Measurements from ENCODE around the gene PROS1. TPM values are rescaled to one million over a fixed set of nuclear protein-coding genes. Genes with fewer than 3 reads are reported as not detected.

The PROS1 gene
- total and polyA plus RNA-seq, 2 of the 8 experiments (the other 6 are each of a cell fraction or from before 2014, with no cell fraction given): 0.65 to 2.5 TPM

GRCh38 chr3:93989241-93989640, 15.5 kb upstream of the PROS1 start (continued):
- no peak for TF ChIP-seq TEAD4 (IDR thresholded peaks at IDR 0.05; ENCODE audit: low read depth, low read length)
